MM.1S (cell line): ENCODE data around the gene PLA2G10.

Experiments
- EZH2 ChIP-seq: fragments of 300-600 bp; sonication (generic); optimal IDR thresholded peaks from 2 replicates; pipeline ENCODE3; 2017; ENCODE audit warnings: low read depth, mild to moderate bottlenecking, antibody characterized with exemption, low read length, mixed read lengths
- EZH2phosphoT487 ChIP-seq: fragments of 300-600 bp; sonication (generic); IDR thresholded peaks from 2 replicates; pipeline ENCODE4 v1.6.1; 2018; ENCODE audit warnings: antibody characterized with exemption, low read length
- TF ChIP-seq, protein P1 (sequence below): fragments of 300-600 bp; sonication (generic); IDR thresholded peaks from 2 replicates; pipeline ENCODE4 v1.5.1; 2016; ENCODE audit warnings: antibody characterized with exemption, low read length, mixed read lengths

GRCh38 chr16:14629612-14629918, 64.5 kb downstream of the PLA2G10 start:
- TF ChIP-seq, protein P1, sequence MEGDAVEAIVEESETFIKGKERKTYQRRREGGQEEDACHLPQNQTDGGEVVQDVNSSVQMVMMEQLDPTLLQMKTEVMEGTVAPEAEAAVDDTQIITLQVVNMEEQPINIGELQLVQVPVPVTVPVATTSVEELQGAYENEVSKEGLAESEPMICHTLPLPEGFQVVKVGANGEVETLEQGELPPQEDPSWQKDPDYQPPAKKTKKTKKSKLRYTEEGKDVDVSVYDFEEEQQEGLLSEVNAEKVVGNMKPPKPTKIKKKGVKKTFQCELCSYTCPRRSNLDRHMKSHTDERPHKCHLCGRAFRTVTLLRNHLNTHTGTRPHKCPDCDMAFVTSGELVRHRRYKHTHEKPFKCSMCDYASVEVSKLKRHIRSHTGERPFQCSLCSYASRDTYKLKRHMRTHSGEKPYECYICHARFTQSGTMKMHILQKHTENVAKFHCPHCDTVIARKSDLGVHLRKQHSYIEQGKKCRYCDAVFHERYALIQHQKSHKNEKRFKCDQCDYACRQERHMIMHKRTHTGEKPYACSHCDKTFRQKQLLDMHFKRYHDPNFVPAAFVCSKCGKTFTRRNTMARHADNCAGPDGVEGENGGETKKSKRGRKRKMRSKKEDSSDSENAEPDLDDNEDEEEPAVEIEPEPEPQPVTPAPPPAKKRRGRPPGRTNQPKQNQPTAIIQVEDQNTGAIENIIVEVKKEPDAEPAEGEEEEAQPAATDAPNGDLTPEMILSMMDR = no peak
- TF ChIP-seq EZH2phosphoT487 (no peak), EZH2 (no peak)
